Spleen (tissue), 7 donors: ENCODE data around the gene CS.

ENCODE experiments used
- POLR2AphosphoS5 ChIP-seq, 3 donors: sonication (generic); formaldehyde crosslinking; IDR thresholded peaks; one replicate each; pipeline ENCODE4 v1.5.1; 2017; ENCODE audit warnings: antibody characterized with exemption in 3 of 3
- TF ChIP-seq, protein P1 (sequence below), 11 experiments: fragments of 200-600 bp in 7 of 11; fragments of 450-650 bp in 4 of 11; sonication (generic) in 4 of 11; IDR thresholded peaks in 8 of 11; conservative IDR thresholded peaks in 3 of 11; 1 replicate in 7 of 11; 2 replicates in 4 of 11; pipeline versions ENCODE4 v1.4.0 to v1.8.0; 2016 to 2021; ENCODE audit warnings: antibody characterized with exemption in 11 of 11, inconsistent platforms in 4 of 11, mild to moderate bottlenecking in 1 of 11
- donor health status: DM: no; HTN: no; CAD: no; lungs with moderate emphysema.
- donor health status: DM: no; HTN: no; CAD: no.
- donor health status: DM: no; HTN: no; CAD: no.

GRCh38 chr12:56267443-56268071, 32.6 kb downstream of the CS start:
- TF ChIP-seq, protein P1, sequence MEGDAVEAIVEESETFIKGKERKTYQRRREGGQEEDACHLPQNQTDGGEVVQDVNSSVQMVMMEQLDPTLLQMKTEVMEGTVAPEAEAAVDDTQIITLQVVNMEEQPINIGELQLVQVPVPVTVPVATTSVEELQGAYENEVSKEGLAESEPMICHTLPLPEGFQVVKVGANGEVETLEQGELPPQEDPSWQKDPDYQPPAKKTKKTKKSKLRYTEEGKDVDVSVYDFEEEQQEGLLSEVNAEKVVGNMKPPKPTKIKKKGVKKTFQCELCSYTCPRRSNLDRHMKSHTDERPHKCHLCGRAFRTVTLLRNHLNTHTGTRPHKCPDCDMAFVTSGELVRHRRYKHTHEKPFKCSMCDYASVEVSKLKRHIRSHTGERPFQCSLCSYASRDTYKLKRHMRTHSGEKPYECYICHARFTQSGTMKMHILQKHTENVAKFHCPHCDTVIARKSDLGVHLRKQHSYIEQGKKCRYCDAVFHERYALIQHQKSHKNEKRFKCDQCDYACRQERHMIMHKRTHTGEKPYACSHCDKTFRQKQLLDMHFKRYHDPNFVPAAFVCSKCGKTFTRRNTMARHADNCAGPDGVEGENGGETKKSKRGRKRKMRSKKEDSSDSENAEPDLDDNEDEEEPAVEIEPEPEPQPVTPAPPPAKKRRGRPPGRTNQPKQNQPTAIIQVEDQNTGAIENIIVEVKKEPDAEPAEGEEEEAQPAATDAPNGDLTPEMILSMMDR (IDR thresholded peaks at IDR 0.05 in 8 of 11, conservative IDR thresholded peaks at IDR 0.05 in 3 of 11), result no peak
- TF ChIP-seq POLR2AphosphoS5 (IDR thresholded peaks at IDR 0.05), result no peak
